HG03558 (cell line): ENCODE results near the gene RALGPS1.

Source experiments
- ATAC-seq: cut with Tn5 transposase; IDR thresholded peaks from one replicate; pipeline ENCODE4 v1.9.1; 2021; ENCODE audit warnings: moderate number of reproducible peaks; ENCODE audit not compliant: unreplicated experiment; ENCODE audit errors: extremely low read depth

Gene RALGPS1

DNA sequence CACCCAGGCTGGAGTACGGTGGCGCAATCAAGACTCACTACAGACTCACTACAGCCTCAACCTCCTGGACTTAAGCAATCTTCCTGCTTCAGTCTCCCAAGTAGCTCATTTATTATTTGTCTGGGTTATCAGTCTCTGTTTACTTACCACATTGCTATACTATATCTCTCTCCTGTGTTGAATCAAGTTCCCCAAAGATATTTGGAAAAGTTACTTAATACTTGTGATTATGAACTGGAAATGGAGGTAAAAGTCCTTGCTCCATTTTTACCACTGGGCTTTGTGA is 152.2 kb downstream of the RALGPS1 start:
- no peak for ATAC-seq

DNA sequence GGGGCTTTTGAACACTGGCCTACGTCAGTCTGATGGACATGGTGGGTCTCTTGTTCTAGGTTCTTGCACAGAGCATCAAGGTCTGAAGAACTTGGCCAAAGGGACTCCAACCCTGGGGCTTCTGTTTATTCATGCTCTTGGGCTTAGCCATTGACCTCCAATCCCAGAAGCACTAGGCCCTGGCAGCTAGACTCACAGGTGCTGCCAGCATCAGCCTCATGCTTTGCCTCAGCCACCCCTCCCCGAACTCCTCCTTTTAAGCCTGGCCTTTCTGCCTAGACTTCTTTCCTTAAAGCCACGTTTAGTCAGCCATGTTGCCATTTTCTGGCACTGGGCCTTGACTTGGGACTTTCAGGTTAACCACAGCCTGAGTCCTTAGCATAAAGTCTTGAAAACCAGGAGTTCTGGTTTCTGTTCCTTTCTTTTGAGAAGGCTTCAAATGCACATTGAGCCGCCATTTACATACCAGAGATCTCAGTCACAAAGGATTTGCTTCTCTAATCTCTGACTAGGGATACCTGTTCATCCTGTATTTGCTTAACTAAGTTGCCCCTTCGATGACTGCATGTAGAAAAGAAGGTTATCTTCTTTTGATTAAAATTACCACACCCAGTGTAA is 153.1 kb downstream of the RALGPS1 start:
- no peak for ATAC-seq

DNA sequence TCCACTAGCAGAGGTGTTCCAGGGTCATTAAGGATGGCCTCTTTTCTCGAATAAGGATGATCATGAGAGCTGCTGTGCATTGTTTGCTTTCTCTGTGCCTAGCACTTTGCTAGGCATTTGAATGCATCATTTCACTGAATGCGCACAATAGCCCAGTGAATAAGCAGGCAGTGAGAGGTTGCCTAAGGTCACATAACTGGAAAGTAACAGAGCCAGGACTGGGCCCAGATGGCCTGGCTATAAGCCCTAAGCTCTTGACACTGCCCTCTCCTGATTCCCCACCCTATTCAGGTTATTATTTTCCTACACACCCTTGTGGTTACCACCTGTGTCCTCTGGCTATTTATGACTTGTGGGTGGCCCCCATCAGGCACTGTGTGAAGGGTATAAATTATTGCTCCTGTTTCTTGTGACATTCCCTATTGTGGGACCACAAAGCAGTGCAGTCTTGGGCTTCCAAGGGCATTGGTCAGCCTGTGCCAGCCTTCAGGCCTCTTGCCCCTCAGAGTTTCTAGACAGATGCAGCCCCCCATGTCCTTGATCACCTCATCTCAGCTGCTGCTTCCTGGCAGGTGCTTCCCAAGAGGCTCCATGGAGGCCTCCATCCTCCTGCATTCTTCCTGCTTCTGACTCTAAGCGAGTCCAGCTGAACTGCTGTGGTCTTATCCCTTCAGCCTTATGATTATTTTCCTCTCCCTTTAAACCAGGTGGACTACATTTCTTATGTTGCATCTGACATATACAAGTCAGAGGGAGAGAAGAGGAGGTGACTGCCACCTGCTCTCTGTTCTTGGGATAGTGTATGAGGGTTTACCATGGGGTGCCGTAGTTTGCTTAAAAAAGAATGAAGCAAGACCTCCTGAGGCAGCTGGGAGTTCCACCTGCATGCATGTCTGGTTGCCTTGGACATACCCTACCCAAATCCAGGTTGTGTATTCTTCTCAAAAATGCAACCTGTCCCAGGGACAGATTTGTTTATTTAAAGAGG is 160.3 kb downstream of the RALGPS1 start:
- no peak for ATAC-seq

DNA sequence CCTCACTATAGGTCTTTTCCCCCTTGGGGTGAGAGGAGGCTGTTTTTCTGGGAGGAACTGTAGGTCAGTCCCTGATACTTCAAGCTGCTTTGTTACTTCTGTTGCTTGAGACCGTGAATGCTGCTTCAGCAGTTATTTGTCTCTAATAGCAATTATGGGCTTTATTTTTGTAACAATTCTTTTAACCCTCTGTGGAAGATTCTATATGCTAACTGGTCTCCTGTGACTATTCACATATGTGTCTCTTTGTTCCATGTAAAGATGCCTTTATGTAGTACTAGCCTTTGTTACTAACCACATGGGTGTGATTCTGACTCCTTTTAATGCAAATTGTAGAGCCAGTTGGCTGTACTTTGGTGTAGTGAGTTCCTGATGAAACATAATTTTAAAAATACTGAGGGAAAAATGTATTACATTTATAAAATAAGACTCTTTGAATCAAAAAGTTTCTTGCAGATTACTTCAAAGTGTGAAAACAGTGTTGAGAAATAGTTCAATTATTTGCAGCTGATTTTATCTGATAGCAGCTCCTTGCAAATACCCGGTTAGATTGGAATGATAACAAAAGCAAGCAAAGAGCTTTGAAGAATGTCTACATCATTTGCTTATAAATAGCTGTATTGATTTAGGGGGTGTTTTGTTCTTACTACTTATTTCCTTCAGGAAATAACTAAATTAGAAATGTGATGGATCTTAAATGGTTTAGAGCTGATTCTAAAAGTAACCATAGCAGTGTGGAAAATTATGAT is 161.2 kb downstream of the RALGPS1 start:
- ATAC-seq, result no peak

DNA sequence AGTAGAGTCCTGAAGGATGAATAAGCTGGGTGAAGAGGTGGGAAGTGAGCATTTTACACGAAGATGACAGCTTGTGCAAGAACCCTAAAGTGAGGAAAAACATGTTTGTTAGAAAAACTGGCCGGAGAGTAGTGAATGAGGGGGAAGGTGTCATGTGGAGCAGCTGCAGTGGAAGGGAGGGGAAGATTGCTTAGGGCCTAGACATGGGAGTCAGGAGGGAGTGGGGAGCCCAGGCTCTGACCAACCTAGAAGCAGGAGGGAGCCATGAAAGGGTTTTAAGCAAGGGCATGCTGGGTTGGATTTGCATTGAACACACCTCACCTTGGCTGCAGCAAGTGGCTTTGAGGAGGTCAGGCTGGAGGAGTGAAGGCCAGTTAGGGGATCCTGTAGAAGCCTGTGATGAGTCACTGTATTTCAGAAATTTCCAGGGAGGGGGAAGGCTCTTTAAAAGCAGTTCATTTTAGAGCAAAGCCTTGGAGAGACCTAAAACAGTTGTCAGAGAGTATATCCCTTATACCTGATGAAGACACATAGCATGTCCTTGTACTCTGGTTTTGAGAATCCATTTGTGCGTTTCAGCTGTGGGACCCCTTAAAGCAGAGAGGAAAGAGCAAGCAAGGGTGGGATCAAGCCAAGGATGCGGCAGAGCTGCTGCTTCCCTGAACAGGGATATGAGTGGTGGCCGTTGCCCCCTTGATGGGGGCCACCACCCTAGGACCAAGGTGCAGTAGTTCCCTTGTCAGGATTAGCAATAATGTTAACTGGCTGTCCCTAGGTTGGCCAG is 162.5 kb downstream of the RALGPS1 start:
- ATAC-seq, result no peak

DNA sequence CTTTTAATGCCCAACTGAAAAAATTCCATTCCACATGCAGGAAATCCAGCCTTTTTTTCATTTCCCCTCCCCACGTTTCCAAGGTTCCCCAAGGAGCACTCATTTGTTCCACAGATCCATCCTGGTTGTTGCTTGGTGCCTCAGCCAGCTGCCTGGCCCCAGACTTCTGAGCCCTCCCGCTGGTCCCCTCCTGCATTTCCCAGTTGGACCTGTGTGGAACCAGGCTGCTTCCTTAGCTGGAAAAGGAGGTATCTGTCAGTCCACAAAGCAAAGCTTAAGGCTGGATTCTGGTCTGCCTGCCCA is 163.0 kb downstream of the RALGPS1 start:
- no peak for ATAC-seq

DNA sequence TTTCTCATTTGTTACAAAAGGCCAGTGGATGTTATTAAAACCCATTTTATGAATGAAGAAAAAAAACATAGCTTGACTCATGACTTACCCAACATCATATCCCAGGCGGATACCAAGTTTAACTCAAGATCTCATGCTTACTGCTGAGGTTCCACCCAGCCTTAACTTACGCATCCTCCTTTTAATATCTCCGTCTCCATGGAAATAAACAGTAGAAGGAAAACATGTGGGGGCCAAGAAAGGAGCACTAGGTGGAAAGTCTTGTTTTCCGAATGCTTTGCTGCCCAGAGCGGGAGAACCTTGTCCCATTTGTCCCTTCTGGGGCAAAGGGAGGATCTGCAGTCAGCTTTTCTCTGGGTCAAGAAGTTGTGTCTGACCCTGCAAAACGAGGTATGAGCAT is 163.8 kb downstream of the RALGPS1 start:
- no peak for ATAC-seq

DNA sequence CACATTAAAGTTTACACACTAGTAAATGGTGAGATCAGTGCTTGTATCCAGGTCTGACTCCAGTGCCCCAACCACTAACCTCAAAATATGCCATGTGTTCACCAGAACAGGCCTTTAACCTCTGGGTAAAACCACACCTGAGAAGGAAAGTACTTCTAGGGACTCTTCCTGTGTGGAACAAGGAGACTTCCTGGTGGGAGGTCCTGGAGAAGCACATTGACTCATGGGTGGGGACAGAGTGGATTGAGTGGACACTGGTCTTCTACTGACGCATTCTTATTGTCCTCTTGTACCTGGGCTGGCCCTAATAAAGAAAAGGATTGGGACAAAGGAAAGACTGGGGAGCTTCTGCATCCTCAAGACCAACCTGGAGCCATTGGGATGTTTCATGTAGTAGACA is 164.4 kb downstream of the RALGPS1 start:
- no peak for ATAC-seq

DNA sequence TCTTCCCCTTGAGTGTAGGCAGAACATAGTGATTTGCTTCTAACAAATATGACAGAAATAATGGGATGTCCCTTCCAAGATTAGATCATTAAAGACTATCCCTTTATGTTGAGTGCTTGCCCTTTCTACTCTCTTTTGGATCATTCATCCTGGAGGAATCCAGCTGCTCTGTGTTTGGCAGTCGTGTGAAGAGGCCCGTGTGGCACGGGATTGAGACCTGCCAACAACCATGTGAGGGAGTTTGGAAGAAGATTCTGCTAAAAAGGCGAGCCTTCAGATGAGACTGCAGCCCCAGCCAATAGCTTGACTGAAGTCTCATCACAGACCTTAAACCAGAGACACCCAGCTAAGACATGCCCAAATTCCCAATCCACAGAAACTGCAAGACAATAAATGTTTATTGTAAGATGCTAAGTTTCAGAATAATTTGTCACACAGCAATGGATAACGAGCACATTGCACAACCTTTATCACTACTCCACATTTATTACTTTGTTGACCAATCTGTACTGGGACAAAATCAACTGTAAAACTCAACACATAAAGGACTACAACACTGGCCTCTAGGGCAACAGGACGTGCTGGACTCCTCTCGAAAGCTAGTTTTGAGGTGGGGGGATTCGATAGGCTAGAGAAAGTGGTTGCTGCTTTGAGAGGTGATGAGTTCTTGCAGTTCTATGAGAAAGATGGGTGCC is 165.0 kb downstream of the RALGPS1 start:
- ATAC-seq, result no peak

DNA sequence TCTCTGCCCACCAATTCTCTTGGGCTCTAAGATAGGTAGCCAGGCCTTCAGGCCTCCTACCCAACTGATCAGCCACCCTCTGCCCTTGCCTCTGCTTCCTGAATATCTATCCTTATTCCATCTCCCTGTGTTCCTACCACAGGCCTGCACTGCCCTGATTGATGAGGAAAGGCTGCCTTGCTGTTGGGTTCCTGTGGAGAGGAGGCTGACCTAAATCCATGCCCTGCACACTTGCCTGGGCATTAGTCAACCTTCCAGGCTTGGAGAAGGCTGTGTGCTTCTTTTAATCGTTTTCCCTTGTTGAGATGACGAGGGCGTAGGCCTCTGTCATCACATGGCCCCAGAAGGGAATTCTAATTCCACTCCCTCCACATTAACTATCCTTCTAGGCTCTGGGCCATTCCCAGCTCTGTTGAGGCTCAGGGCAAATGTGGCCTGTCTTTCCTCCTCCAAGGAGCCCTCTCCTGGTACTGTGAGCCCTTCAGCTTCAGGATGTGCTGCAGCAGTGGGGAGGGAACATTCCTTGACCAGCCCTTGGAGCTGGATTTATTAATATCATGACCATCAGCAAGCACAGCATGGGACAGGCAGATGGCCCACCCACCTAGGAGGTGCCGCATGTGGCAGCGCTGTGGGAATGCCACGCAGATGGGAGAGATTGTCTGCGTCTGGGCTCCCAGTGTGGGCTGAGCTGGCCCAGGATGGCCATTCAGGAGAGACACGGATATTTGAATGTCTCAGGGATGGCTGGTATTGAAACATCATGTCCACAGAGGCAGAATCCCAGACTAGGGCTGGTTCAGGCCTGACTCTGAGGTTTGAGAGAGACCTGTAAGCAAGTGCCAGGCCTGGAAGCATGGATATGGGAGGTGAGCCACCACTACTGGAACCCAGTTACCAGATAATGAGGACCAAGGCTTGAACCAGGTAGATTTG is 166.9 kb downstream of the RALGPS1 start:
- no peak for ATAC-seq

DNA sequence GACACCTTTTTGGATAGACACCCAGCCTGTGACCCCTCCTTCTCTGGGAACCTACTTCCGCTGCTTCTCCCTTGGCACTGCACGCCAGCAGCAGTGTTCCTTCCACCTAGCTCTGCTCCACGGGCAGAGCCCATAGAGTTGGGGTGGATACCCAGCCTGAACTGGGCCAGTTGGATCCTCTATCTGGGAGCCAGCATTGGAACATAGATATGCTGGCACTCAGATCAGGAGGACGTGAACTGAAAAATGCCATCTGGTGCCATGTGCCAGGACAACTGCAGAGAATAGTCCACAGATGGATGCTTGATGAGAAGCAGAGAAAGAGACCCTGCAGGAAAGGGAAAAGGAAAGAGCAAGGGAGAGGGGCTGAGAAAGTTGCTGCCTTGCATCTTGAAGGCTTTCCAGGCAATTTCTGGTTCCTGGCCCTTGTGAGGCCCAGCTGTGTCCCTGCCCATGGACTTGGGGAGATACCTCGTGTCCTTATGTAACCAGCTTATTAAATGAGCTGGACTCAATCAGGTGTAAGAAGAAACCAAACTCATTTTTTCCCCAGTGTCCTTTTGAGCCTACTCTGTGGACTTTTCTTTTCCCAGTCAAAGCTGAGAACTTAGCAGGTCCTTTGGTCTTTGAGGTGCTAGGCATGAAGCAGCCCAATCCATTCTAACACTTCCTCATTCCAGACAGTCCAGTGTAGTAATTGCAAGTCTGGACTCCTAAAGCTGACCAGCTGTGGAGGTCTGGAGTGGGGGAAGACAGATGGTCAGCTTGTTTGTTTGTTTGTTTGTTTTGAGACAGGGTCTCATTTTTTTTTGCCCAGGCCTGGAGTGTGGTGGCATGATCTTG is 168.8 kb downstream of the RALGPS1 start:
- no peak for ATAC-seq

DNA sequence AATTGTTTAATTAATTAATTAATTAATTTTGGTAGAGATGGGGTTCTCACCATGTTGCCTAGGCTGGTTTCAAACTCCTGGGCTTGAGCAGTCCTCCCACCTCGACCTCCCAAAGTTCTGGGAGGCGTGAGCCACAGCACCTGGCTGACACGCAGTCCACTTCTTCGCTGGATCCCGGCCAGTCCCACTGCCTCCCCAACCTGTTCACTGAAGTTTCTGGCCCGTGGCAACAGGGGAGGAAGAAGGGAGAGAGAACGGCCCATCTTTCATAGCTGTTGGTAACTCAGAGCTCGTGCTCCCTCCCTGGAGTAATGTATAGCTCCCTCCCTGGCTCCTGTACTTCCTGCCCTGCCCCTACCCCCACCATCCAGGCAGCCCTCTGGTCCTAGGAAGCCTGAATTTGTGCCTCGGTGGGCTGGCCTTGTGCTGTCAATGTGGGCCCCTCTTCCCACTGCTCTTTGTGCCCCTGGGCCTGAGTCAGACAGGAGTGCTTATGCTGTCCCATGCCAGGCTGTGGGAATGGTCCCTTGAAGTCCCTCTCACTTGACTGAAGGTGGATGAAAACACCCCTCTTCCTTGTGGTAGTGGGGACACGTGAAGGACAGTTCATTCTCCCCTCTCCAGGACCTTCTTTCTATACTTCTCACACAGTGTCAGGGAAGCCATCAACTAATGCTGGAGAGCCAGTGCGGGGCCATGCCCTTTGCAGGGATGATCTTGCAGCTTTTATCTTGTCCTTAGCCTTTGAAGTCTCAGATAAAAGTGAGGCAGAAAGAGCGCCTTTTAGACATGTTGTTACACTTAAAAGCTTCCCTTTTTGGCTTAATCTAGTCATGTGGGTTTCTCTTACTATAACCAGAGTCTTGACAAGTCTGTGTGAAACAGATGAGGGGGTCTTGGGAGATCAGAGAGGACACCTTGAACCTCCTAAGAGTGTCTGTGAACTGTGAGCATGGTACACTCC is 169.8 kb downstream of the RALGPS1 start:
- no peak for ATAC-seq

DNA sequence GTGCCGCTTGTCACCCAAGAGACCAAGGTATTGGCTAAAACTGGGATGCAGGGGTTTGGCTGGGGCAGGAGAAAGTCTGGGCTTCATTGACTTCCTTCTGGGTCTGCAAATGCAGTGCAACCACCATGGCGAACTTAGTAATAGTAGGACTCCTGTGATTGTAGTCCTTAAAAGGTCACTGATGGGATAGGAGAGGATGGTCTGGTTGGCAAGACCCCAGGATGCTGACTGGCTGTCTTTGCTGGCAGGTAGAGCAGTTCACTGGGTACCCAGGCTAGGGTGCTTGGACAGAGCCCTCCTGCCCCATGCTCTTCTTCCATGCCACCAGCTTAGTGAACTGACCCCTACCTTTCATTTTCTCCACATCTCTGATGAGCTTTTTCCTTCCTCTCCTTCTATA is 170.6 kb downstream of the RALGPS1 start:
- no peak for ATAC-seq

DNA sequence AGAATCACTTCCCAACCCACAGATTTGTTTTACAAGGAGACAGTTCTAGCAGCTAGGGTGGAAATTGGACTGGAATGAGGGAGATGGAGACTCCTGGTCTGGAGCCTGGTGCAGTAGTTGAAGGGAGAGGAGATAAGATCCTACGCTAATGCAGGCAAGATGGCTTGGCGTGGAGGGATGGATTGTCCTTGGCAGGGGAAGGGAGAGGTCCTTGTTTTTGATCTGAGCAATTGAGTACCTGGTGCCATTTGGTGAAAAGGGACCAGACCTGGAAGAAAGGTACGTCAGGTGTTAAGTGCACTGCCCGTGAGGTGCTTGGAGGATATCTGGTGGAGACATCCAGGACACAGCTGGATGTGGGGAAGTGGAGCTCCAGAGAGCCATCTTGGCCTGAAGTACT is 172.2 kb downstream of the RALGPS1 start:
- ATAC-seq, result no peak

DNA sequence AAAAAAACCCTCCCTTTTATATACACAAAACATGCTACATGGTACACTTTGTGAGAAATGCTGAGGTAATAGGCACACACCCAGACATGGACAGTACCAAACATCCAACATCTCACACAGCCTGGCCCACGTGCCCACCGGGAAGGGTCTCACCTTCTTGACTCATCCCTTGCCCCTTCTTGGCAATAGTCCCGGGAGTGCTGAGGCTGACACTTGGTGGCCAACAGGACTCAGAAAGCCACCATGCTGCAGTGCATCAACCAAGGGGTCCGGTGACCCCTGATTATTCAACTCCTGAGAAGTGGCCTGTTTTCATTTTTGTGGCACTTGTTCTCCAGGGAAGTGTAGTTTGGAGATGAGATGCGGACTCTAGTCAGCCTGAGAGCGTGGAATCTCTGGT is 172.8 kb downstream of the RALGPS1 start:
- no peak for ATAC-seq

DNA sequence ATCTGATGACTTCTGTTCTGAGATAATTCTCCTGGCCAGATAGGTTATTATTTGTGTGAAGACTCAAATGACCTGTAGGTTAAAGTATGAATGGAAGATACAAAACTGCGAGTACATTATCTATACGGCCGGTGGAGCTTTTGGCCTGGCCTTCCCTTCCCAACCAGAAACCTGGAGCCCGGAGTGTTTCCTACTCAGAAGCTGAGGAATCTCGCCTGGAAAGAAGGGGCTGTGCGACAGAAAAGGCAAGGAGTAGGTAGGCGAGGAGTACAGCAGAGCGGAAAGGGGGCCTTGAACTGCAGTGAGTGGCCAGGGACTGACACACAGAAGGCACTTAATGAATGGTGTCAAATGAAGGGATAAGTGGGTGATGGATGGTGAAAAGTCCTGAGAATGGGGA is 173.3 kb downstream of the RALGPS1 start:
- ATAC-seq, result no peak
